Rectal smooth muscle tissue (tissue), 1 donor: ENCODE data around the gene FOXP1.

Experiments
- H3K27ac ChIP-seq: one replicate; pipeline ENCODE4 v1.7.0; 2013; ENCODE audit warnings: low read depth, low read length, inconsistent platforms
- H3K27me3 ChIP-seq: one replicate; pipeline ENCODE4 v1.7.0; 2013; ENCODE audit warnings: low read length; ENCODE audit not compliant: control insufficient read depth, insufficient read depth
- H3K36me3 ChIP-seq: one replicate; pipeline ENCODE4 v1.7.0; 2013; ENCODE audit warnings: low read length; ENCODE audit not compliant: control insufficient read depth, insufficient read depth
- H3K4me1 ChIP-seq: one replicate; pipeline ENCODE4 v1.7.0; 2013; ENCODE audit warnings: low read length; ENCODE audit not compliant: control insufficient read depth, insufficient read depth
- H3K4me3 ChIP-seq: one replicate; pipeline ENCODE4 v1.7.0; 2013; ENCODE audit warnings: low read length
- H3K9ac ChIP-seq: one replicate; pipeline ENCODE4 v1.7.0; 2013; ENCODE audit warnings: low read length

Gene FOXP1

GRCh38 chr3:71235846-71236245 is 347.7 kb downstream of the FOXP1 start:
- Histone ChIP-seq H3K4me3 (no peak overlapping the region), H3K27me3 (no peaks in the 10 kb centered on the region), H3K27ac (no peak overlapping the region), H3K9ac (no peak overlapping the region), H3K36me3 (no peaks in the 10 kb centered on the region), H3K4me1 (peaks cover 13% of the 10 kb centered on the region)

GRCh38 chr3:71232895-71233294 is 350.6 kb downstream of the FOXP1 start:
- no peaks in the 10 kb centered on the region for H3K36me3 ChIP-seq
- no peaks in the 10 kb centered on the region for H3K4me1 ChIP-seq
- no peak overlapping the region for H3K27ac ChIP-seq
- H3K4me3 ChIP-seq = no peak overlapping the region
- no peak overlapping the region for H3K9ac ChIP-seq
- H3K27me3 ChIP-seq = no peaks in the 10 kb centered on the region

GRCh38 chr3:71232175-71232679 is 351.3 kb downstream of the FOXP1 start:
- H3K4me3 ChIP-seq = no peak overlapping the region
- no peaks in the 10 kb centered on the region for H3K36me3 ChIP-seq
- no peaks in the 10 kb centered on the region for H3K27me3 ChIP-seq
- no peak overlapping the region for H3K27ac ChIP-seq
- no peak overlapping the region for H3K9ac ChIP-seq
- no peaks in the 10 kb centered on the region for H3K4me1 ChIP-seq

GRCh38 chr3:71231680-71232079 is 351.8 kb downstream of the FOXP1 start:
- H3K4me1 ChIP-seq = peaks cover 2% of the 10 kb centered on the region
- H3K4me3 ChIP-seq = no peak overlapping the region
- H3K9ac ChIP-seq = no peak overlapping the region
- no peak overlapping the region for H3K27ac ChIP-seq
- H3K36me3 ChIP-seq = no peaks in the 10 kb centered on the region
- H3K27me3 ChIP-seq = no peaks in the 10 kb centered on the region

- Histone ChIP-seq H3K4me3 (no peak overlapping the region), H3K9ac (no peak overlapping the region), H3K4me1 (peaks cover 14% of the 10 kb centered on the region), H3K27ac (no peak overlapping the region), H3K27me3 (no peaks in the 10 kb centered on the region), H3K36me3 (no peaks in the 10 kb centered on the region)
Measured at GRCh38 chr3:71229905-71230657, 353.4 kb downstream of the FOXP1 start.

GRCh38 chr3:71228156-71228866 is 355.2 kb downstream of the FOXP1 start:
- H3K36me3 ChIP-seq = no peaks in the 10 kb centered on the region
- no peak overlapping the region for H3K27ac ChIP-seq
- no peaks in the 10 kb centered on the region for H3K27me3 ChIP-seq
- peaks cover 18% of the 10 kb centered on the region for H3K4me1 ChIP-seq
- no peak overlapping the region for H3K4me3 ChIP-seq
- H3K9ac ChIP-seq = no peak overlapping the region

GRCh38 chr3:71227270-71227661 is 356.3 kb downstream of the FOXP1 start:
- peak overlapping the region; percentile 58 for H3K27ac ChIP-seq
- H3K36me3 ChIP-seq = no peaks in the 10 kb centered on the region
- peak overlapping the region; percentile 29 for H3K4me3 ChIP-seq
- H3K9ac ChIP-seq = no peak overlapping the region
- no peaks in the 10 kb centered on the region for H3K27me3 ChIP-seq
- H3K4me1 ChIP-seq = peaks cover 18% of the 10 kb centered on the region

GRCh38 chr3:71226565-71227269 is 356.8 kb downstream of the FOXP1 start:
- H3K27ac ChIP-seq = peak overlapping the region; percentile 58
- no peaks in the 10 kb centered on the region for H3K27me3 ChIP-seq
- H3K4me3 ChIP-seq = peak overlapping the region; percentile 29
- H3K4me1 ChIP-seq = peaks cover 18% of the 10 kb centered on the region
- H3K36me3 ChIP-seq = no peaks in the 10 kb centered on the region
- H3K9ac ChIP-seq = no peak overlapping the region

GRCh38 chr3:71225951-71226564 is 357.5 kb downstream of the FOXP1 start:
- H3K4me1 ChIP-seq = peaks cover 18% of the 10 kb centered on the region
- H3K4me3 ChIP-seq = no peak overlapping the region
- no peak overlapping the region for H3K9ac ChIP-seq
- peak overlapping the region; percentile 58 for H3K27ac ChIP-seq
- no peaks in the 10 kb centered on the region for H3K36me3 ChIP-seq
- H3K27me3 ChIP-seq = no peaks in the 10 kb centered on the region

GRCh38 chr3:71225002-71225684 is 358.4 kb downstream of the FOXP1 start:
- no peaks in the 10 kb centered on the region for H3K36me3 ChIP-seq
- H3K4me1 ChIP-seq = peaks cover 18% of the 10 kb centered on the region
- no peak overlapping the region for H3K9ac ChIP-seq
- H3K4me3 ChIP-seq = no peak overlapping the region
- peak overlapping the region; percentile 58 for H3K27ac ChIP-seq
- H3K27me3 ChIP-seq = no peaks in the 10 kb centered on the region

GRCh38 chr3:71219744-71220638 is 363.5 kb downstream of the FOXP1 start:
- Histone ChIP-seq H3K4me3 (no peak overlapping the region), H3K9ac (no peak overlapping the region), H3K36me3 (no peaks in the 10 kb centered on the region), H3K27ac (no peak overlapping the region), H3K27me3 (no peaks in the 10 kb centered on the region), H3K4me1 (peaks cover 6% of the 10 kb centered on the region)
